HG03135 (cell line): ENCODE measurements around the gene CUL4A.
"Not testable (repeated sequence)": the region's sequence is repeated elsewhere in the genome, so short reads cannot be mapped to it uniquely, and the experiment has no call there.

Source experiments
- ATAC-seq: cut with Tn5 transposase; IDR thresholded peaks from one replicate; pipeline ENCODE4 v1.9.1; 2021; ENCODE audit warnings: mild to moderate bottlenecking, moderate library complexity; ENCODE audit not compliant: unreplicated experiment

Gene CUL4A

GRCh38 chr13:113283904-113284303 lies 74.5 kb downstream of the CUL4A start:
- no peak for ATAC-seq

DNA sequence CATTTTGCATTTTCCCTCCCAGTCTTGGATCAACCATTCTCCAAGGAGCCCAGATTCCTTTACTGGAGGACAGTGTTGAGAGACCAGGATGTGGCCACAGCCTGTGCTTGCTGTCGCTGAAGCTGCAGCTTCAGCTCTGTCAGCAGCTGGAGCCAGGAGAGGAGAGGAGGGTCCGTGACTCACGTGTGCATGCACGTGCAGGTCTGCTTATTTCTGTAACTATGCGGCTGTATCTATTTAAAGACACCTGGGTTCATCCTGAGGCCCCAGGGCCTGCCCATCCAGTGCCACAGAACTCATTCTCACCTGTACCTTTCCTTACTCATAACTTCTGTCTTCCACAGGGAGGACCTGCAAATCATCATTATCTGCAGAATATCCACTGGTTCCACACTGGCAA lies 79.5 kb downstream of the CUL4A start:
- no peak for ATAC-seq

GRCh38 chr13:113291129-113291528 lies 81.7 kb downstream of the CUL4A start:
- ATAC-seq = no peak

GRCh38 chr13:113292021-113292862 lies 82.8 kb downstream of the CUL4A start:
- ATAC-seq = no peak

DNA sequence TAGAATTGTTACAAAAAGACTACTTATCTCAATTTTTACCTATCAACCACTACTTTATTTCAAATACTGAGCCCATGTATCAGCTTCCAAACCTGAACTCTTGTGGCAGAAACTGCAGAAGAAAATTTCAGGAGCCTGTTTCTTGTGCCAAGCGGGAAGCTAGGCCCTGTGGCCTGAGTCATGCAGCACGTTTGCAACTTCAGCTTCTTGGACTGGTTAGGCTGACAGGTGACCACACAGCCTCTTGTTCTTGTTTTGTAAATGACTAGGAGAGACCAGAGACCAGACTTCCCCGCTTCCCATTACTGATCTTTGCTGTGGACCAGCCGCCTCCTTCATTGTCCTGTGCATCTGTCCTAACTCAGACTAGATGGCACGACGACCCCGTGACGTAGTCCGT lies 84.3 kb downstream of the CUL4A start:
- no peak for ATAC-seq

DNA sequence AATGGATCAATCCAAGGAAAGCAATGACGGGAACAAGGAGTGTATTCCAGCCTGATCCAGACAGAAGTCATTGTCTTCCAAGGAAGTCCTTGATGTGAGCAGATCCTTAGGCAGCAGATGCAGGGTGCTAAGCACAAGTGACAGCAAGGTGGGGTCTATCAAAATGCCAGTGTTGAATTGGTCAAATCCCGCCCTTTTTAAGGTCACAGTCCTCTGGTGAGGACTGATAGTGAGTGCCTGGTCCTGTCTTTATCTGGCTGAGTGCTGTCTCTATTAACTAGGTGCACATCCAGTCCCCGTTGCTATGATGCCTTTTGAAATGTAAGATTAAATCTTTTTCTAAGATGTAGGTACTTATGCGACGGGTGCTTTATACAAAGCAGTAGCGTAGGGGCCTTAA lies 86.4 kb downstream of the CUL4A start:
- ATAC-seq = no peak

GRCh38 chr13:113296823-113297369 lies 87.5 kb downstream of the CUL4A start, which contains the start of gene LAMP1:
Gene LAMP1 (plus strand): TSS chr13:113297239. CDS start chr13:113297435, 196 bp downstream.
- peak; percentile 76 for ATAC-seq

GRCh38 chr13:113297370-113298042 lies 88.1 kb downstream of the CUL4A start:
- ATAC-seq = peak; percentile 42

GRCh38 chr13:113298043-113298945 lies 88.9 kb downstream of the CUL4A start:
- no peak for ATAC-seq

- no peak for ATAC-seq
These were observed 90.5 kb downstream of the CUL4A start for GRCh38 chr13:113299951-113300350.

- ATAC-seq = no peak
These were observed 93.6 kb downstream of the CUL4A start for GRCh38 chr13:113302986-113303385.

GRCh38 chr13:113304121-113304520 lies 94.7 kb downstream of the CUL4A start:
- ATAC-seq = no peak

GRCh38 chr13:113305208-113305607 lies 95.8 kb downstream of the CUL4A start:
- ATAC-seq = no peak

DNA sequence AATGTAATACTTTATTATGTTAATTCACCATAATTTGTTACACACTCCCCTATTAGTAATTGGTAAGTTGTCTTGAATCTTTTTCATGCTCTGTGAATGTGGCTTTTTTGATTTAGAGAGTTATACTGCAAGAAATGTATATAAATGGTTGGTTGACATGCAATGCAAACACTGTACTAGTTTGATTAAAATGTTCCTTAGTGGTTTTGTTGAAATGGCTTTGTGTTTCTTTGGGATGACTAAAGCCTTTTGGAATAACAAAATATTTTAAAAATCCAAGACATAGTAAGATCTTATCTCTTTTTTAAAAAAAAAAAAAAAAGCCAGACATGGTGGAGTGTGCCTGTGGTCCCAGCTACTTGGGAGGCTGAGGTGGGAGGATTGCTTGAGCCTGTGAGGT lies 98.1 kb downstream of the CUL4A start:
- ATAC-seq = no peak

- no peak for ATAC-seq
These were observed 100.1 kb downstream of the CUL4A start for GRCh38 chr13:113309473-113309872.

GRCh38 chr13:113314112-113314511 lies 104.7 kb downstream of the CUL4A start:
- not testable (repeated sequence) for ATAC-seq

DNA sequence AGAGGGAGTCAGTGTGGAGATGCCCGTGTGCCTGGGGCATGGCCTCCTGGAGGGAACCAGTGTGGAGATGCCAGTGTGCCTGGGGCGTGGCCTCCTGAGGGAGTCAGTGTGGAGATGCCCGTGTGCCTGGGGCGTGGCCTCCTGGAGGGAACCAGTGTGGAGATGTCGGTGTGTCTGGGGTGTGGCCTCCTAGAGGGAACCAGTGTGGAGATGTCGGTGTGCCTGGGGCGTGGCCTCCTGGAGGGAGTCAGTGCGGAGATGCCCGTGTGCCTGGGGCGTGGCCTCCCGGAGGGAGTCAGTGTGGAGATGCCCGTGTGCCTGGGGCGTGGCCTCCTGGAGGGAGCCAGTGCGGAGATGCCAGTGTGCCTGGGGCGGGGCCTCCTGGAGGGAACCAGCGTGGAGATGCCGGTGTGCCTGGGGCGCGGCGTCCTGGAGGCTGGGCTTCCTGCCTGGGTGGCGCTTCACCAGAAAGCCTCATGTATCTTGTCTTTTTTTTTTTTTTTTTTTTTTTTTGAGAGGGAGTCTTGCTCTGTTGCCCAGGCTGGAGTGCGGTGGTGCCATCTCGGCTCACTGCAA lies 105.6 kb downstream of the CUL4A start:
- ATAC-seq = not testable (repeated sequence)

GRCh38 chr13:113315992-113316391 lies 106.6 kb downstream of the CUL4A start:
- no peak for ATAC-seq
